Pancreas (tissue), 10 donors: ENCODE measurements around the gene UBIAD1. TPM values are rescaled to one million over a fixed set of nuclear protein-coding genes. Genes with fewer than 3 reads are reported as not detected.

Experiments used
- ATAC-seq, 4 donors: fragments of 200-7000 bp; cut with Tn5 transposase; one replicate each; pipeline versions ENCODE4 v1.8.0 to v1.9.1; 2020; ENCODE audit warnings: mild to moderate bottlenecking in 4 of 4, moderate library complexity in 4 of 4
- DNase-seq, 6 donors: peaks; one replicate each; pipeline ENCODE4 v3.0.0-alpha.2; 2020
- FAIRE-seq: peaks from 2 replicates; lab custom pipeline; 2012; peaks lifted over from hg19 to GRCh38; lab: Jason Lieb, UNC
- H3K27ac ChIP-seq, 4 donors: fragments of 200-600 bp; sonication (generic); 1 replicate in 3 of 4; 2 replicates in 1 of 4; pipeline versions ENCODE4 v1.5.0 to v1.8.0; 2020
- H3K27me3 ChIP-seq, 4 donors: fragments of 200-600 bp; one replicate each; pipeline ENCODE4 v1.8.0; 2021
- H3K36me3 ChIP-seq, 3 donors: fragments of 200-600 bp; sonication (generic) in 1 of 3; one replicate each; pipeline versions ENCODE4 v1.5.0 to v1.8.0; 2020 to 2021
- H3K4me1 ChIP-seq, 3 donors: fragments of 200-600 bp; one replicate each; pipeline ENCODE4 v1.8.0; 2021
- H3K4me3 ChIP-seq, 4 donors: fragments of 200-600 bp; sonication (generic) in 2 of 4; one replicate each; pipeline versions ENCODE4 v1.5.0 to v1.8.0; 2020 to 2021
- H3K9me3 ChIP-seq, 4 donors: fragments of 200-600 bp; one replicate each; pipeline ENCODE4 v1.8.0; 2021
- CTCF ChIP-seq, 4 donors: fragments of 200-600 bp; sonication (generic) in 3 of 4; IDR thresholded peaks; one replicate each; pipeline versions ENCODE4 v1.5.0 to v1.8.0; 2021; ENCODE audit warnings: antibody characterized with exemption in 4 of 4
- WGBS, 2 donors: extraction: QIAGEN DNeasy Blood & Tissue Kit; methylation state at CpG; one replicate each; pipeline ENCODE4 v1.1.7; 2013; 5-methylcytosine and 5-hydroxymethylcytosine counted together
- intact Hi-C, 3 donors: fragments of 100-400 bp; cut with DNase I; formaldehyde crosslinking; loops; one replicate each; pipeline versions ENCODE4 v1.11.1 to v1.14.2; 2022
- polyA plus RNA-seq, 2 donors: library from polyadenylated mRNA; stranded (reverse); fragments of 200-250 nt; gene quantifications; one replicate each; pipeline ENCODE4 v1.2.3, GENCODE V29; 2013
- total RNA-seq, 6 donors: library from RNA; stranded (reverse); fragmentation: NEBNext Ultra II Directional in 4 of 6; extraction: Animal tissue kit (Norgen Biotek cat#: 25700) in 4 of 6; gene quantifications; one replicate each; pipeline versions ENCODE4 v1.2.1 to v1.2.4, GENCODE V29; 2021 to 2023
- donor health status: healthy with polysubstance abuse.
- donor health status: DM: no; HTN: no; CAD: no; lungs with moderate emphysema.
- donor health status: DM: no; HTN: no; CAD: no.
- donor health status: control.
- donor health status: control.
- donor health status: Bipolar disorder and iron deficiency.
- donor health status: DM: yes; HTN: yes; CAD: no.
- donor health status: DM: no; HTN: no; CAD: no.
- donor health status: DM: no; HTN: no; CAD: no.
- donor health status: DM: yes; HTN: yes; CAD: no.

The UBIAD1 gene
- total and polyA plus RNA-seq, 8 donors, result 3.7 to 13.9 (median 7.6) TPM

- DNase-seq (no peak), ATAC-seq (no peak), FAIRE-seq (no peak)
- H3K27me3 ChIP-seq, result no peaks in the 10 kb centered on the region
- no peak for TF ChIP-seq CTCF (IDR thresholded peaks at IDR 0.05)
- H3K27ac ChIP-seq, result no peak overlapping the region
- intact Hi-C loops, result loop anchor here in 1 of 3 donors (10.0 kb wide), 1 partner anchor 407 kb away; no protein-coding TSS in a partner anchor
- 88 to 90% methylated on average over 6 of the region's 6 CpGs for WGBS, 2 donors
- no peak overlapping the region for H3K4me3 ChIP-seq
- H3K4me1 ChIP-seq, result no peaks in the 10 kb centered on the region
- peaks cover 2 to 63% (median 25%) of the 10 kb centered on the region in 3 donors for H3K36me3 ChIP-seq
- H3K9me3 ChIP-seq, result no peaks in the 10 kb centered on the region
Observed at GRCh38 chr1:11237356-11237755, 35.6 kb upstream of the UBIAD1 start.

GRCh38 chr1:11238311-11238710 is 34.7 kb upstream of the UBIAD1 start:
- Histone ChIP-seq H3K27ac (no peak overlapping the region), H3K27me3 (no peaks in the 10 kb centered on the region), H3K4me1 (no peaks in the 10 kb centered on the region), H3K36me3 (peaks cover 2 to 61% (median 25%) of the 10 kb centered on the region in 3 donors), H3K4me3 (no peak overlapping the region), H3K9me3 (no peaks in the 10 kb centered on the region)
- FAIRE-seq, result no peak
- DNase-seq, result no peak
- TF ChIP-seq CTCF (IDR thresholded peaks at IDR 0.05), result no peak
- no peak for ATAC-seq
- WGBS, 2 donors, result 94% methylated on average over 7 of the region's 7 CpGs
- intact Hi-C loops, result loop anchor here in 1 of 3 donors (10.0 kb wide), 1 partner anchor 406 kb away; no protein-coding TSS in a partner anchor

- Histone ChIP-seq H3K27ac (no peak overlapping the region), H3K4me3 (no peak overlapping the region), H3K4me1 (no peaks in the 10 kb centered on the region), H3K9me3 (no peaks in the 10 kb centered on the region), H3K36me3 (peaks cover 0 to 41% (median 13%) of the 10 kb centered on the region in 3 donors), H3K27me3 (no peaks in the 10 kb centered on the region)
- no peak for TF ChIP-seq CTCF (IDR thresholded peaks at IDR 0.05)
- DNase-seq (no peak), ATAC-seq (no peak), FAIRE-seq (no peak)
- intact Hi-C loops, result loop anchor here in 1 of 3 donors (10.0 kb wide), 1 partner anchor 400 kb away; no protein-coding TSS in a partner anchor
- WGBS, 2 donors, result 81 to 83% methylated on average over 3 of the region's 3 CpGs
Observed at GRCh38 chr1:11245248-11245647, 27.8 kb upstream of the UBIAD1 start.

- no peak for FAIRE-seq
- no peak overlapping the region for H3K27ac ChIP-seq
- no peak for DNase-seq
- no peak for TF ChIP-seq CTCF (IDR thresholded peaks at IDR 0.05)
- H3K36me3 ChIP-seq, result peaks cover 0 to 34% (median 6%) of the 10 kb centered on the region in 3 donors
- ATAC-seq, result no peak
- H3K27me3 ChIP-seq, result no peaks in the 10 kb centered on the region
- H3K4me3 ChIP-seq, result no peak overlapping the region
- H3K9me3 ChIP-seq, result no peaks in the 10 kb centered on the region
- no peaks in the 10 kb centered on the region for H3K4me1 ChIP-seq
- WGBS, 2 donors, result 90 to 97% methylated on average over 7 of the region's 7 CpGs
- intact Hi-C loops, result loop anchor here in 1 of 3 donors (10.0 kb wide), 1 partner anchor 399 kb away; no protein-coding TSS in a partner anchor
Observed at GRCh38 chr1:11245904-11246719, 26.9 kb upstream of the UBIAD1 start.
